Stimulated activated CD8-positive, alpha-beta memory T cell treated with anti-CD3 and anti-CD28 coated beads, Interleukin-15, amount 100 ng/mL, for 1 hour (primary cell): ENCODE measurements around the gene RBBP6.
"Not testable (repeated sequence)": the region's sequence is repeated elsewhere in the genome, so short reads cannot be mapped to it uniquely, and the experiment has no call there.

Source experiments
- DNase-seq: peaks from one replicate; pipeline ENCODE4 v3.0.0-alpha.2; 2020; ENCODE audit warnings: low read depth

The RBBP6 gene

GRCh38 chr16:24539295-24539849 lies at the start of gene RBBP6:
Gene RBBP6 (plus strand): TSS chr16:24539566. CDS start chr16:24540627, 1,061 bp downstream.
- DNase-seq: peak; percentile 80

GRCh38 chr16:24490866-24491265 lies 48.5 kb upstream of the RBBP6 start:
- DNase-seq: no peak

GRCh38 chr16:24491731-24492130 lies 47.6 kb upstream of the RBBP6 start:
- DNase-seq: no peak

- DNase-seq: no peak
Measured at GRCh38 chr16:24493821-24494220, 45.5 kb upstream of the RBBP6 start.

- DNase-seq: not testable (repeated sequence)
Measured at GRCh38 chr16:24495207-24495606, 44.2 kb upstream of the RBBP6 start.

- DNase-seq: no peak
Measured at GRCh38 chr16:24497440-24497839, 41.9 kb upstream of the RBBP6 start.

GRCh38 chr16:24499193-24499814 lies 40.1 kb upstream of the RBBP6 start:
- no peak for DNase-seq

GRCh38 chr16:24504472-24505345 lies 34.7 kb upstream of the RBBP6 start:
- DNase-seq: peak; percentile 35

- DNase-seq: no peak
Measured at GRCh38 chr16:24505959-24506358, 33.4 kb upstream of the RBBP6 start.

- no peak for DNase-seq
Measured at GRCh38 chr16:24507959-24508480, 31.3 kb upstream of the RBBP6 start.

GRCh38 chr16:24508614-24509013 lies 30.8 kb upstream of the RBBP6 start:
- DNase-seq: no peak

- DNase-seq: no peak
Measured at GRCh38 chr16:24509536-24509935, 29.8 kb upstream of the RBBP6 start.

GRCh38 chr16:24511174-24511573 lies 28.2 kb upstream of the RBBP6 start:
- DNase-seq: no peak

- DNase-seq: no peak
Measured at GRCh38 chr16:24511792-24512191, 27.6 kb upstream of the RBBP6 start.

GRCh38 chr16:24514096-24514495 lies 25.3 kb upstream of the RBBP6 start:
- DNase-seq: no peak

- DNase-seq: no peak
Measured at GRCh38 chr16:24515186-24515585, 24.2 kb upstream of the RBBP6 start.

GRCh38 chr16:24516900-24517669 lies 22.3 kb upstream of the RBBP6 start:
- DNase-seq: peak; percentile 61

- no peak for DNase-seq
Measured at GRCh38 chr16:24518498-24518897, 20.9 kb upstream of the RBBP6 start.

- no peak for DNase-seq
Measured at GRCh38 chr16:24520983-24521382, 18.4 kb upstream of the RBBP6 start.

GRCh38 chr16:24522751-24523150 lies 16.6 kb upstream of the RBBP6 start:
- no peak for DNase-seq

- no peak for DNase-seq
Measured at GRCh38 chr16:24523569-24523968, 15.8 kb upstream of the RBBP6 start.
